ENCODE results near the gene OTOF.

The OTOF gene

DNA sequence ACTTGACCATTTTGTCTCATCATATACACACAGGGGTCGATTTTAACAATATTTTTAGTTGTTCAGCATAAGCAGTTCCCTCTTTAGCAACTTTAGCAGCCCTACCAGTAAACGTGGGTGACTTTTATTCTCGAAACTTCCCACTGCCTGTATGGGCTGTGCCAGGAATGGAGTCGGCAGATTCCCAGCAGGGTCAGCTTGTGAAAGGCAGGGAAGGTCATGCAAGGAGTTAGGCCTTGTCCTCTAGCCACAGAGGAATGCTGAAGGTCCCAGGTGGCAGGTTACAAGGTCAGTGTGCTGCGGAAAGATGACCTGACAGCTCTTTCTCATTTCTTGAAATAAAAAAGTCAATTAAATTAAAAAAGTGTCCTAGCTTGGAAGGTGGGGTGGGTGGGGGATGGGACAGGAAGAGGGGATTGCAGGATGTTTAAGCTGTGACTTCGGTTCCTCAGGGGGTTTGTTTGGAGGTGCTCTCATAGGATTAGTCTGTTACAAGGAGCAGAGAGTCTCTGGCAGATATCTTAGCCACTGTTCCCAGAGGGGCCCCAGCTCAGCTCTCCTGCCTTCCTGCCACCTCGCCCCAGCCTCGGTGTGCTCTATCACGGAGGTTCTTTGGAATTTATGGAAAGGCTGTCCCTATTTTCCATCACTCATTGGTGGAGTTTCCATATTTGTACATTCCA is 54.8 kb downstream of the OTOF start:
- H3K9me2 ChIP-seq (replicated peaks; ENCODE audit: insufficient read depth, low read length), result no peaks in the 10 kb centered on the region
- no peaks in the 10 kb centered on the region for H3F3A ChIP-seq (ENCODE audit: insufficient read depth, low read length)
- TF ChIP-seq, protein P1, sequence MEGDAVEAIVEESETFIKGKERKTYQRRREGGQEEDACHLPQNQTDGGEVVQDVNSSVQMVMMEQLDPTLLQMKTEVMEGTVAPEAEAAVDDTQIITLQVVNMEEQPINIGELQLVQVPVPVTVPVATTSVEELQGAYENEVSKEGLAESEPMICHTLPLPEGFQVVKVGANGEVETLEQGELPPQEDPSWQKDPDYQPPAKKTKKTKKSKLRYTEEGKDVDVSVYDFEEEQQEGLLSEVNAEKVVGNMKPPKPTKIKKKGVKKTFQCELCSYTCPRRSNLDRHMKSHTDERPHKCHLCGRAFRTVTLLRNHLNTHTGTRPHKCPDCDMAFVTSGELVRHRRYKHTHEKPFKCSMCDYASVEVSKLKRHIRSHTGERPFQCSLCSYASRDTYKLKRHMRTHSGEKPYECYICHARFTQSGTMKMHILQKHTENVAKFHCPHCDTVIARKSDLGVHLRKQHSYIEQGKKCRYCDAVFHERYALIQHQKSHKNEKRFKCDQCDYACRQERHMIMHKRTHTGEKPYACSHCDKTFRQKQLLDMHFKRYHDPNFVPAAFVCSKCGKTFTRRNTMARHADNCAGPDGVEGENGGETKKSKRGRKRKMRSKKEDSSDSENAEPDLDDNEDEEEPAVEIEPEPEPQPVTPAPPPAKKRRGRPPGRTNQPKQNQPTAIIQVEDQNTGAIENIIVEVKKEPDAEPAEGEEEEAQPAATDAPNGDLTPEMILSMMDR (IDR thresholded peaks at IDR 0.05; ENCODE audit: low read length), result no peak
- no peak for TF ChIP-seq EZH2phosphoT487 (IDR thresholded peaks at IDR 0.05; ENCODE audit: low read length)
- no peak for TF ChIP-seq EZH2 (optimal IDR thresholded peaks at IDR 0.05; ENCODE audit: low read depth, low read length)
- H3K4me1 ChIP-seq (ENCODE audit: low read length), result no peaks in the 10 kb centered on the region
- H3K79me2 ChIP-seq (ENCODE audit: low read length), result no peaks in the 10 kb centered on the region
- no peak for DNase-seq
- H3K27ac ChIP-seq (ENCODE audit: low read length), result no peak overlapping the region
- no peaks in the 10 kb centered on the region for H3K36me3 ChIP-seq (replicated peaks; ENCODE audit: insufficient read depth, low read length)
- H4K20me1 ChIP-seq (ENCODE audit: insufficient read depth, low read length), result no peaks in the 10 kb centered on the region
- H3K4me2 ChIP-seq (ENCODE audit: low read depth, low read length), result no peak overlapping the region
- H3K27me3 ChIP-seq (replicated peaks; ENCODE audit: insufficient read depth, low read length), result no peaks in the 10 kb centered on the region
- H3K9me3 ChIP-seq (replicated peaks; ENCODE audit: insufficient read depth, low read length), result no peaks in the 10 kb centered on the region
- no peak overlapping the region for H3K4me3 ChIP-seq (ENCODE audit: low read length)
- H3K9ac ChIP-seq (ENCODE audit: low read length), result no peak overlapping the region
- H2AFZ ChIP-seq (ENCODE audit: low read length), result no peak overlapping the region

GRCh38 chr2:26421961-26422360 is 56.0 kb downstream of the OTOF start:
- H3K27me3 ChIP-seq (replicated peaks; ENCODE audit: insufficient read depth, low read length), result no peaks in the 10 kb centered on the region

GRCh38 chr2:26414311-26414710 is 63.6 kb downstream of the OTOF start:
- no peak for DNase-seq

More at GRCh38 chr2:26421961-26422360, 56.0 kb downstream of the OTOF start:
- H3K4me3 ChIP-seq (ENCODE audit: low read length), result no peak overlapping the region
- no peaks in the 10 kb centered on the region for H3K36me3 ChIP-seq (replicated peaks; ENCODE audit: insufficient read depth, low read length)
- no peaks in the 10 kb centered on the region for H3K4me1 ChIP-seq (ENCODE audit: low read length)
- no peaks in the 10 kb centered on the region for H3K79me2 ChIP-seq (ENCODE audit: low read length)
- no peaks in the 10 kb centered on the region for H3K9me3 ChIP-seq (replicated peaks; ENCODE audit: insufficient read depth, low read length)
- DNase-seq, result no peak
- no peaks in the 10 kb centered on the region for H4K20me1 ChIP-seq (ENCODE audit: insufficient read depth, low read length)
- no peak overlapping the region for H3K9ac ChIP-seq (ENCODE audit: low read length)
- TF ChIP-seq, protein P1 (IDR thresholded peaks at IDR 0.05; ENCODE audit: low read length), result no peak
- no peak for TF ChIP-seq EZH2 (optimal IDR thresholded peaks at IDR 0.05; ENCODE audit: low read depth, low read length)
- no peak for TF ChIP-seq EZH2phosphoT487 (IDR thresholded peaks at IDR 0.05; ENCODE audit: low read length)
- no peak overlapping the region for H2AFZ ChIP-seq (ENCODE audit: low read length)
- no peaks in the 10 kb centered on the region for H3F3A ChIP-seq (ENCODE audit: insufficient read depth, low read length)
- H3K27ac ChIP-seq (ENCODE audit: low read length), result no peak overlapping the region
- H3K4me2 ChIP-seq (ENCODE audit: low read depth, low read length), result no peak overlapping the region
- H3K9me2 ChIP-seq (replicated peaks; ENCODE audit: insufficient read depth, low read length), result no peaks in the 10 kb centered on the region

More at GRCh38 chr2:26414311-26414710, 63.6 kb downstream of the OTOF start:
- Histone ChIP-seq H3F3A (ENCODE audit: insufficient read depth, low read length) (peaks cover 9% of the 10 kb centered on the region; the same call in 1 of the 2 replicates), H3K4me1 (ENCODE audit: low read length) (peaks cover 11% of the 10 kb centered on the region; the same call in 1 of the 2 replicates), H3K27ac (ENCODE audit: low read length) (no peak overlapping the region), H3K4me2 (ENCODE audit: low read depth, low read length) (no peak overlapping the region), H3K9me3 (replicated peaks; ENCODE audit: insufficient read depth, low read length) (no peaks in the 10 kb centered on the region), H4K20me1 (ENCODE audit: insufficient read depth, low read length) (no peaks in the 10 kb centered on the region), H3K36me3 (replicated peaks; ENCODE audit: insufficient read depth, low read length) (no peaks in the 10 kb centered on the region), H3K27me3 (replicated peaks; ENCODE audit: insufficient read depth, low read length) (no peaks in the 10 kb centered on the region), H3K79me2 (ENCODE audit: low read length) (no peaks in the 10 kb centered on the region), H3K9me2 (replicated peaks; ENCODE audit: insufficient read depth, low read length) (no peaks in the 10 kb centered on the region), H2AFZ (ENCODE audit: low read length) (no peak overlapping the region), H3K4me3 (ENCODE audit: low read length) (no peak overlapping the region), H3K9ac (ENCODE audit: low read length) (no peak overlapping the region)
- no peak for TF ChIP-seq EZH2phosphoT487 (IDR thresholded peaks at IDR 0.05; ENCODE audit: low read length)
- no peak for TF ChIP-seq EZH2 (optimal IDR thresholded peaks at IDR 0.05; ENCODE audit: low read depth, low read length)
- TF ChIP-seq, protein P1 (IDR thresholded peaks at IDR 0.05; ENCODE audit: low read length), result no peak

Data from MM.1S (cell line).